ENCODE results near the gene PAPPA. TPM values are rescaled to one million over a fixed set of nuclear protein-coding genes. Genes with fewer than 3 reads are reported as not detected.

PAPPA gene
- total RNA-seq, 1 experiment from 2014 or later = 0.22 TPM

- Mint-ChIP-seq H3K4me3 (no peak overlapping the region), H3K27me3 (ENCODE audit: low read depth) (peaks cover 98% of the 10 kb centered on the region), H3K9me3 (no peaks in the 10 kb centered on the region), H3K36me3 (no peaks in the 10 kb centered on the region), H3K4me1 (peaks cover 48% of the 10 kb centered on the region), H3K27ac (no peak overlapping the region)
- no peak for DNase-seq (ENCODE audit: low spot score)
- ATAC-seq = no peak
- CTCF ChIA-PET = interaction anchor here (0.6 to 1.2 kb wide), 2 partner anchors 320 to 743 kb away, joined by 3 read pairs; no protein-coding TSS in a partner anchor
- POLR2A ChIA-PET = no interaction called here
- TF ChIP-seq FOXK1 (CRISPR knock-in tag; IDR thresholded peaks at IDR 0.05) (no peak), NFATC4 (CRISPR knock-in tag; IDR thresholded peaks at IDR 0.05) (no peak), ZNF121 (CRISPR knock-in tag; IDR thresholded peaks at IDR 0.05) (no peak), ESRRA (CRISPR knock-in tag; IDR thresholded peaks at IDR 0.05; ENCODE audit: borderline replicate concordance) (no peak), KAT7 (CRISPR knock-in tag; IDR thresholded peaks at IDR 0.05; ENCODE audit: borderline replicate concordance) (no peak), NFE2L1 (CRISPR knock-in tag; IDR thresholded peaks at IDR 0.05) (no peak), PRRX2 (CRISPR knock-in tag; IDR thresholded peaks at IDR 0.05) (no peak), ZNF671 (CRISPR knock-in tag; IDR thresholded peaks at IDR 0.05) (no peak), FOXJ3 (CRISPR knock-in tag; IDR thresholded peaks at IDR 0.05; ENCODE audit: borderline replicate concordance) (no peak)
- TF ChIP-seq, protein P1, sequence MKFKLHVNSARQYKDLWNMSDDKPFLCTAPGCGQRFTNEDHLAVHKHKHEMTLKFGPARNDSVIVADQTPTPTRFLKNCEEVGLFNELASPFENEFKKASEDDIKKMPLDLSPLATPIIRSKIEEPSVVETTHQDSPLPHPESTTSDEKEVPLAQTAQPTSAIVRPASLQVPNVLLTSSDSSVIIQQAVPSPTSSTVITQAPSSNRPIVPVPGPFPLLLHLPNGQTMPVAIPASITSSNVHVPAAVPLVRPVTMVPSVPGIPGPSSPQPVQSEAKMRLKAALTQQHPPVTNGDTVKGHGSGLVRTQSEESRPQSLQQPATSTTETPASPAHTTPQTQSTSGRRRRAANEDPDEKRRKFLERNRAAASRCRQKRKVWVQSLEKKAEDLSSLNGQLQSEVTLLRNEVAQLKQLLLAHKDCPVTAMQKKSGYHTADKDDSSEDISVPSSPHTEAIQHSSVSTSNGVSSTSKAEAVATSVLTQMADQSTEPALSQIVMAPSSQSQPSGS (CRISPR knock-in tag; IDR thresholded peaks at IDR 0.05; ENCODE audit: borderline replicate concordance, low read depth) = no peak
- TF ChIP-seq, protein P2, sequence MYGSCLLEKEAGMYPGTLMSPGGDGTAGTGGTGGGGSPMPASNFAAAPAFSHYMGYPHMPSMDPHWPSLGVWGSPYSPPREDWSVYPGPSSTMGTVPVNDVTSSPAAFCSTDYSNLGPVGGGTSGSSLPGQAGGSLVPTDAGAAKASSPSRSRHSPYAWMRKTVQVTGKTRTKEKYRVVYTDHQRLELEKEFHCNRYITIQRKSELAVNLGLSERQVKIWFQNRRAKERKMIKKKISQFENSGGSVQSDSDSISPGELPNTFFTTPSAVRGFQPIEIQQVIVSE (CRISPR knock-in tag; IDR thresholded peaks at IDR 0.05; ENCODE audit: borderline replicate concordance) = no peak
- TF ChIP-seq, protein P3, sequence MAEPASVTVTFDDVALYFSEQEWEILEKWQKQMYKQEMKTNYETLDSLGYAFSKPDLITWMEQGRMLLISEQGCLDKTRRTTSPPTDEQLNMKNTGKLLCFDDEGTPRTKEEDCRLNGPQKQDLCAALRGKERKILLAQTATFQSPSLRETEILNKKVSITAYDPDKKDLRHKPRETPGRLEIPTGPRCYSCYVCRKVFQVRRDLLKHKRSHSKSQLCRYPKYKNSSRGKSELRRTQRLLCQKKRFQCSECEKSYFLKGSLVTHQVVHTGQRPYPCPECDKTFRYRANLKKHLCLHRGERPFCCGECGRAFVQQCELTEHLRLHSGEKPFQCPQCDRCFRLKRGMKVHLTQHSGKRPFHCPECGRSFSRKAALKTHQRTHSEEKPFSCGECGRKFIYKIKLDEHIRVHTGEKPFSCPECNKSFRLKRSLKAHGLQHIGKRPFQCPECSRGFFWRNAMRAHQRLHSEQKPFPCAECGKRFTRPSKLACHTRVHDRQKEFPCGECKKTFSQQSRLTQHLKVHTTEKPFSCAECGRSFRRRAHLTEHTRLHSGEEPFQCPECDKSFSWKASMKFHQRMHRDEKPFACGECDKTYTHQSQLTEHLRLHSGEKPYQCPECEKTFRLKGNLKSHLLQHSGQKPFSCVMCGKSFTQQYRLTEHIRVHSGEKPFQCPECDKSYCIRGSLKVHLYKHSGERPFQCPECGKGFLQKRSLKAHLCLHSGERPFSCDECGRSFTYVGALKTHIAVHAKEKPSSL (CRISPR knock-in tag; conservative IDR thresholded peaks at IDR 0.05) = no peak
These were observed 182.7 kb downstream of the PAPPA start for GRCh38 chr9:116336133-116336862.

DNA sequence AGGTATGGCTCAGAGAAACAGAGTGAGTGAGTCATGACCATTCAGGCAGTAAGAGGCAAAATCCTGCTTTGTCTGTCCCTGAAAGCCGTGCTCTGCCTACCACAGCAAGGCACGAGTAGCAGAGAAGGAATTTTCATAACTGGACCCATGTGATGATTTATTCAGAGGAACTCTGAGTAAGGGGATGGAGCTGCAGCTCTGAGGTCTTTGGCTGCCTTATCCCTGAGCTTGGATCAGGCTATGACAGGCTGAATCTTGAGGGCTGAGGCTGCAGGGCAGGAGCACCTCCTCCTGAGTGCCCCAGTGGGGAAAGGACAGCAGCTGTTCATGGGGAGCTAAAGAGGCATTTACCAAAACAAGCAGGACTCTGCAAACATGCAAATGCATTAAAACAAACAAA, 183.4 kb downstream of the PAPPA start:
- ATAC-seq = peak; percentile 76
- Mint-ChIP-seq H3K27me3 (ENCODE audit: low read depth) (peaks cover 98% of the 10 kb centered on the region), H3K9me3 (no peaks in the 10 kb centered on the region), H3K4me3 (no peak overlapping the region), H3K4me1 (peaks cover 48% of the 10 kb centered on the region), H3K27ac (no peak overlapping the region), H3K36me3 (no peaks in the 10 kb centered on the region)
- ChIA-PET POLR2A (no interaction called here), CTCF (interaction anchor here (0.6 to 1.2 kb wide), 2 partner anchors 320 to 744 kb away, joined by 3 read pairs; no protein-coding TSS in a partner anchor)
- TF ChIP-seq, protein P4, sequence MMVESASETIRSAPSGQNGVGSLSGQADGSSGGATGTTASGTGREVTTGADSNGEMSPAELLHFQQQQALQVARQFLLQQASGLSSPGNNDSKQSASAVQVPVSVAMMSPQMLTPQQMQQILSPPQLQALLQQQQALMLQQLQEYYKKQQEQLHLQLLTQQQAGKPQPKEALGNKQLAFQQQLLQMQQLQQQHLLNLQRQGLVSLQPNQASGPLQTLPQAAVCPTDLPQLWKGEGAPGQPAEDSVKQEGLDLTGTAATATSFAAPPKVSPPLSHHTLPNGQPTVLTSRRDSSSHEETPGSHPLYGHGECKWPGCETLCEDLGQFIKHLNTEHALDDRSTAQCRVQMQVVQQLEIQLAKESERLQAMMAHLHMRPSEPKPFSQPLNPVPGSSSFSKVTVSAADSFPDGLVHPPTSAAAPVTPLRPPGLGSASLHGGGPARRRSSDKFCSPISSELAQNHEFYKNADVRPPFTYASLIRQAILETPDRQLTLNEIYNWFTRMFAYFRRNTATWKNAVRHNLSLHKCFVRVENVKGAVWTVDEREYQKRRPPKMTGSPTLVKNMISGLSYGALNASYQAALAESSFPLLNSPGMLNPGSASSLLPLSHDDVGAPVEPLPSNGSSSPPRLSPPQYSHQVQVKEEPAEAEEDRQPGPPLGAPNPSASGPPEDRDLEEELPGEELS (CRISPR knock-in tag; IDR thresholded peaks at IDR 0.05) = peak; percentile 55; the same call in 1 of the 2 replicates
- TF ChIP-seq ZNF423 (CRISPR knock-in tag; IDR thresholded peaks at IDR 0.05) (0 out of 2 replicates have a peak, but pooled peaks have one; percentile 17), ATF6 (CRISPR knock-in tag; IDR thresholded peaks at IDR 0.05) (no peak)
- DNase-seq (ENCODE audit: low spot score) = no peak

All from WTC11 (cell line).